WTC11 (cell line): ENCODE measurements around the gene PRR14. TPM values are rescaled to one million over a fixed set of nuclear protein-coding genes. Genes with fewer than 3 reads are reported as not detected.

Experiments
- ATAC-seq: fragments of 200-7000 bp; cut with Tn5 transposase; 2 replicates; pipeline ENCODE4 v1.10.0; 2021; ENCODE audit warnings: mild to moderate bottlenecking, moderate library complexity
- CTCF ChIA-PET: fragments of 300-600 bp; sonication (Branson Sonifier 250); formaldehyde crosslinking; loops from one replicate; lab custom pipeline; 2021; ENCODE audit warnings: antibody characterized with exemption; lab: Charles Lee
- POLR2A ChIA-PET: fragments of 350-600 bp; sonication (Branson Sonifier 250); formaldehyde crosslinking; loops from one replicate; lab custom pipeline; 2021; ENCODE audit warnings: antibody characterized with exemption; lab: Charles Lee
- DNase-seq: peaks from one replicate; pipeline ENCODE4 v3.0.0; 2021; ENCODE audit warnings: low spot score
- H3K27ac Mint-ChIP-seq: 2 replicates; pipeline ENCODE4 v1.8.0; 2021; ENCODE audit warnings: mixed read lengths
- H3K27me3 Mint-ChIP-seq: 2 replicates; pipeline ENCODE4 v1.8.0; 2021; ENCODE audit warnings: low read depth, mild to moderate bottlenecking, moderate library complexity, mixed read lengths
- H3K36me3 Mint-ChIP-seq: 2 replicates; pipeline ENCODE4 v1.8.0; 2021; ENCODE audit warnings: mixed read lengths
- H3K4me1 Mint-ChIP-seq: 2 replicates; pipeline ENCODE4 v1.8.0; 2022; ENCODE audit warnings: mixed read lengths
- H3K4me3 Mint-ChIP-seq: 2 replicates; pipeline ENCODE4 v1.8.0; 2021; ENCODE audit warnings: mild to moderate bottlenecking, moderate library complexity, mixed read lengths
- H3K9me3 Mint-ChIP-seq: 2 replicates; pipeline ENCODE4 v1.8.0; 2021; ENCODE audit warnings: mixed read lengths
- CBFB ChIP-seq: sonication (generic); formaldehyde crosslinking; IDR thresholded peaks from 2 replicates; pipeline ENCODE4 v1.8.1; 2022; ENCODE audit warnings: mild to moderate bottlenecking, low read depth, missing genetic modification reagents
- CTCF ChIP-seq: fragments of 200-600 bp; IDR thresholded peaks from 2 replicates; pipeline ENCODE4 v1.8.0; 2022; ENCODE audit warnings: antibody characterized with exemption
- ERG ChIP-seq: fragments of 250-450 bp; sonication (Bioruptor Pico); IDR thresholded peaks from 2 replicates; pipeline ENCODE4 v1.8.0; 2021; ENCODE audit warnings: mild to moderate bottlenecking
- JAZF1 ChIP-seq: fragments of 250-450 bp; sonication (Bioruptor Pico); IDR thresholded peaks from 2 replicates; pipeline ENCODE4 v1.9.0; 2021; ENCODE audit warnings: moderate library complexity, mild to moderate bottlenecking, inconsistent platforms
- NFE2L1 ChIP-seq: sonication (generic); formaldehyde crosslinking; IDR thresholded peaks from 2 replicates; pipeline ENCODE4 v1.8.1; 2023; ENCODE audit warnings: missing genetic modification reagents
- NR1H2 ChIP-seq: sonication (generic); formaldehyde crosslinking; IDR thresholded peaks from 2 replicates; pipeline ENCODE4 v1.9.0; 2021; ENCODE audit warnings: mild to moderate bottlenecking, moderate library complexity, missing genetic modification reagents
- NR2C2 ChIP-seq: sonication (generic); formaldehyde crosslinking; IDR thresholded peaks from 2 replicates; pipeline ENCODE4 v1.8.0; 2022; ENCODE audit warnings: mild to moderate bottlenecking, missing genetic modification reagents
- PREB ChIP-seq: sonication (generic); formaldehyde crosslinking; IDR thresholded peaks from 2 replicates; pipeline ENCODE4 v1.8.1; 2022; ENCODE audit warnings: mild to moderate bottlenecking, missing genetic modification reagents, moderate library complexity, borderline replicate concordance
- RORB ChIP-seq: fragments of 250-450 bp; sonication (Bioruptor Pico); IDR thresholded peaks from 2 replicates; pipeline ENCODE4 v1.9.0; 2021; ENCODE audit warnings: mild to moderate bottlenecking
- TCF7 ChIP-seq: sonication (generic); formaldehyde crosslinking; IDR thresholded peaks from 2 replicates; pipeline ENCODE4 v1.8.0; 2022; ENCODE audit warnings: mild to moderate bottlenecking, low read depth, missing genetic modification reagents, moderate library complexity
- TEAD1 ChIP-seq: sonication (generic); formaldehyde crosslinking; IDR thresholded peaks from 2 replicates; pipeline ENCODE4 v1.8.0; 2022; ENCODE audit warnings: mild to moderate bottlenecking, missing genetic modification reagents
- TEAD4 ChIP-seq: sonication (generic); formaldehyde crosslinking; IDR thresholded peaks from 2 replicates; pipeline ENCODE4 v1.8.0; 2022; ENCODE audit warnings: mild to moderate bottlenecking, missing genetic modification reagents
- ZNF138 ChIP-seq: sonication (generic); formaldehyde crosslinking; conservative IDR thresholded peaks from 2 replicates; pipeline ENCODE4 v1.8.1; 2022; ENCODE audit warnings: mild to moderate bottlenecking, moderate library complexity, missing genetic modification reagents
- total RNA-seq: library from RNA; stranded (reverse); gene quantifications from 3 replicates; pipeline ENCODE4 v1.2.3, GENCODE V29; 2021
- TF ChIP-seq, protein P1 (sequence below): sonication (generic); formaldehyde crosslinking; IDR thresholded peaks from 2 replicates; pipeline ENCODE4 v1.8.1; 2022; ENCODE audit warnings: low read depth, mild to moderate bottlenecking, moderate library complexity, missing genetic modification reagents, borderline replicate concordance
- TF ChIP-seq, protein P2 (sequence below): fragments of 250-450 bp; sonication (Bioruptor Pico); IDR thresholded peaks from 2 replicates; pipeline ENCODE4 v1.9.0; 2021; ENCODE audit warnings: mild to moderate bottlenecking, borderline replicate concordance
- TF ChIP-seq, protein P3 (sequence below): sonication (generic); formaldehyde crosslinking; IDR thresholded peaks from 2 replicates; pipeline ENCODE4 v1.8.1; 2023; ENCODE audit warnings: mild to moderate bottlenecking, missing genetic modification reagents, borderline replicate concordance
- TF ChIP-seq, protein P4 (sequence below): fragments of 250-450 bp; sonication (Bioruptor Pico); IDR thresholded peaks from 2 replicates; pipeline ENCODE4 v2.1.2; 2022; ENCODE audit warnings: mild to moderate bottlenecking, moderate library complexity

Gene PRR14
- total RNA-seq, 1 experiment from 2014 or later = 21.9 TPM

GRCh38 chr16:30664616-30665109 lies 13.9 kb downstream of the PRR14 start (continued):
- TF ChIP-seq NFE2L1 (CRISPR knock-in tag) = no peak

DNA sequence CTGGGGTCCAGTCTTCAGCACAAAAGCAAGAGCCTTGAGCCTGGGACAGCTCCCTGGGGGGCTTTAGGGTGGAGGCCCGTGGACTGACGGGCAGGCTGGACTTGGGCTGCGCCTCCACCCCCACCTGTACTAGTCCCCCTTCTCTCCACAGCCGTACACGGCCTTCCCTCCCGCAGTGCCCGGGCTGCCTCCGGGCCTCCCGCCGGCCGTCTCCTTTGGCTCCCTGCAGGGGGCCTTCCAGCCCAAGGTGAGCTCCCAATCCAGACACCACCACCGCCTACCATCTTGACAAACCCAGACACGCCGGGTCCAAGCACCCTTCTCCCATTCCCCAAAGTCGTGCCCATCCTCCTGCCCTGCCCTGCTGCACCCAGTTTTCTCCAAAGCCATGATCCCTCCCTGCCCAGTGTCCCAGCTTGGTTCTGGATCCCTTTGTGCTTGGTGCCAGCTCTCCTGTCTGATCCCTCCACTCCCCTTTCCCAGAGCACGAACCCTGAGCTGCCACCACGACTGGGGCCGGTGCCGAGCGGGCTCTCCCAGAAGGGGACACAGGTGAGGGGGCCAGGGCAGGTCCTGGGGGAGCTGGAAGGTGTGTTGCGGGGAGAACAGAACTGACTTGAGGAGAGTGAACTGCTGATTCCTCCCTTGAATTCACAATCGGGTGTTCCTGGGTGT lies 14.5 kb downstream of the PRR14 start:
- no peak overlapping the region for H3K4me3 Mint-ChIP-seq
- DNase-seq (no peak), ATAC-seq (no peak)
- H3K36me3 Mint-ChIP-seq = peaks cover 34% of the 10 kb centered on the region
- peaks cover 4% of the 10 kb centered on the region; the same call in 1 of the 2 replicates for H3K4me1 Mint-ChIP-seq
- no peaks in the 10 kb centered on the region for H3K9me3 Mint-ChIP-seq
- H3K27me3 Mint-ChIP-seq = peaks cover 83% of the 10 kb centered on the region
- TF ChIP-seq PREB (CRISPR knock-in tag) (no peak), ERG (CRISPR knock-in tag) (no peak), TCF7 (CRISPR knock-in tag) (no peak), NR2C2 (CRISPR knock-in tag) (no peak), JAZF1 (CRISPR knock-in tag) (no peak), RORB (CRISPR knock-in tag) (no peak), TEAD4 (CRISPR knock-in tag) (no peak), NR1H2 (no peak), TEAD1 (CRISPR knock-in tag) (no peak), CTCF (no peak), CBFB (no peak), ZNF138 (CRISPR knock-in tag) (no peak)
- TF ChIP-seq, protein P1, sequence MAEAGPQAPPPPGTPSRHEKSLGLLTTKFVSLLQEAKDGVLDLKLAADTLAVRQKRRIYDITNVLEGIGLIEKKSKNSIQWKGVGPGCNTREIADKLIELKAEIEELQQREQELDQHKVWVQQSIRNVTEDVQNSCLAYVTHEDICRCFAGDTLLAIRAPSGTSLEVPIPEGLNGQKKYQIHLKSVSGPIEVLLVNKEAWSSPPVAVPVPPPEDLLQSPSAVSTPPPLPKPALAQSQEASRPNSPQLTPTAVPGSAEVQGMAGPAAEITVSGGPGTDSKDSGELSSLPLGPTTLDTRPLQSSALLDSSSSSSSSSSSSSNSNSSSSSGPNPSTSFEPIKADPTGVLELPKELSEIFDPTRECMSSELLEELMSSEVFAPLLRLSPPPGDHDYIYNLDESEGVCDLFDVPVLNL = no peak
- TF ChIP-seq, protein P2, sequence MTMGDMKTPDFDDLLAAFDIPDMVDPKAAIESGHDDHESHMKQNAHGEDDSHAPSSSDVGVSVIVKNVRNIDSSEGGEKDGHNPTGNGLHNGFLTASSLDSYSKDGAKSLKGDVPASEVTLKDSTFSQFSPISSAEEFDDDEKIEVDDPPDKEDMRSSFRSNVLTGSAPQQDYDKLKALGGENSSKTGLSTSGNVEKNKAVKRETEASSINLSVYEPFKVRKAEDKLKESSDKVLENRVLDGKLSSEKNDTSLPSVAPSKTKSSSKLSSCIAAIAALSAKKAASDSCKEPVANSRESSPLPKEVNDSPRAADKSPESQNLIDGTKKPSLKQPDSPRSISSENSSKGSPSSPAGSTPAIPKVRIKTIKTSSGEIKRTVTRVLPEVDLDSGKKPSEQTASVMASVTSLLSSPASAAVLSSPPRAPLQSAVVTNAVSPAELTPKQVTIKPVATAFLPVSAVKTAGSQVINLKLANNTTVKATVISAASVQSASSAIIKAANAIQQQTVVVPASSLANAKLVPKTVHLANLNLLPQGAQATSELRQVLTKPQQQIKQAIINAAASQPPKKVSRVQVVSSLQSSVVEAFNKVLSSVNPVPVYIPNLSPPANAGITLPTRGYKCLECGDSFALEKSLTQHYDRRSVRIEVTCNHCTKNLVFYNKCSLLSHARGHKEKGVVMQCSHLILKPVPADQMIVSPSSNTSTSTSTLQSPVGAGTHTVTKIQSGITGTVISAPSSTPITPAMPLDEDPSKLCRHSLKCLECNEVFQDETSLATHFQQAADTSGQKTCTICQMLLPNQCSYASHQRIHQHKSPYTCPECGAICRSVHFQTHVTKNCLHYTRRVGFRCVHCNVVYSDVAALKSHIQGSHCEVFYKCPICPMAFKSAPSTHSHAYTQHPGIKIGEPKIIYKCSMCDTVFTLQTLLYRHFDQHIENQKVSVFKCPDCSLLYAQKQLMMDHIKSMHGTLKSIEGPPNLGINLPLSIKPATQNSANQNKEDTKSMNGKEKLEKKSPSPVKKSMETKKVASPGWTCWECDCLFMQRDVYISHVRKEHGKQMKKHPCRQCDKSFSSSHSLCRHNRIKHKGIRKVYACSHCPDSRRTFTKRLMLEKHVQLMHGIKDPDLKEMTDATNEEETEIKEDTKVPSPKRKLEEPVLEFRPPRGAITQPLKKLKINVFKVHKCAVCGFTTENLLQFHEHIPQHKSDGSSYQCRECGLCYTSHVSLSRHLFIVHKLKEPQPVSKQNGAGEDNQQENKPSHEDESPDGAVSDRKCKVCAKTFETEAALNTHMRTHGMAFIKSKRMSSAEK = no peak
- TF ChIP-seq, protein P3, sequence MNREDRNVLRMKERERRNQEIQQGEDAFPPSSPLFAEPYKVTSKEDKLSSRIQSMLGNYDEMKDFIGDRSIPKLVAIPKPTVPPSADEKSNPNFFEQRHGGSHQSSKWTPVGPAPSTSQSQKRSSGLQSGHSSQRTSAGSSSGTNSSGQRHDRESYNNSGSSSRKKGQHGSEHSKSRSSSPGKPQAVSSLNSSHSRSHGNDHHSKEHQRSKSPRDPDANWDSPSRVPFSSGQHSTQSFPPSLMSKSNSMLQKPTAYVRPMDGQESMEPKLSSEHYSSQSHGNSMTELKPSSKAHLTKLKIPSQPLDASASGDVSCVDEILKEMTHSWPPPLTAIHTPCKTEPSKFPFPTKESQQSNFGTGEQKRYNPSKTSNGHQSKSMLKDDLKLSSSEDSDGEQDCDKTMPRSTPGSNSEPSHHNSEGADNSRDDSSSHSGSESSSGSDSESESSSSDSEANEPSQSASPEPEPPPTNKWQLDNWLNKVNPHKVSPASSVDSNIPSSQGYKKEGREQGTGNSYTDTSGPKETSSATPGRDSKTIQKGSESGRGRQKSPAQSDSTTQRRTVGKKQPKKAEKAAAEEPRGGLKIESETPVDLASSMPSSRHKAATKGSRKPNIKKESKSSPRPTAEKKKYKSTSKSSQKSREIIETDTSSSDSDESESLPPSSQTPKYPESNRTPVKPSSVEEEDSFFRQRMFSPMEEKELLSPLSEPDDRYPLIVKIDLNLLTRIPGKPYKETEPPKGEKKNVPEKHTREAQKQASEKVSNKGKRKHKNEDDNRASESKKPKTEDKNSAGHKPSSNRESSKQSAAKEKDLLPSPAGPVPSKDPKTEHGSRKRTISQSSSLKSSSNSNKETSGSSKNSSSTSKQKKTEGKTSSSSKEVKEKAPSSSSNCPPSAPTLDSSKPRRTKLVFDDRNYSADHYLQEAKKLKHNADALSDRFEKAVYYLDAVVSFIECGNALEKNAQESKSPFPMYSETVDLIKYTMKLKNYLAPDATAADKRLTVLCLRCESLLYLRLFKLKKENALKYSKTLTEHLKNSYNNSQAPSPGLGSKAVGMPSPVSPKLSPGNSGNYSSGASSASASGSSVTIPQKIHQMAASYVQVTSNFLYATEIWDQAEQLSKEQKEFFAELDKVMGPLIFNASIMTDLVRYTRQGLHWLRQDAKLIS (CRISPR knock-in tag) = no peak
- TF ChIP-seq, protein P4, sequence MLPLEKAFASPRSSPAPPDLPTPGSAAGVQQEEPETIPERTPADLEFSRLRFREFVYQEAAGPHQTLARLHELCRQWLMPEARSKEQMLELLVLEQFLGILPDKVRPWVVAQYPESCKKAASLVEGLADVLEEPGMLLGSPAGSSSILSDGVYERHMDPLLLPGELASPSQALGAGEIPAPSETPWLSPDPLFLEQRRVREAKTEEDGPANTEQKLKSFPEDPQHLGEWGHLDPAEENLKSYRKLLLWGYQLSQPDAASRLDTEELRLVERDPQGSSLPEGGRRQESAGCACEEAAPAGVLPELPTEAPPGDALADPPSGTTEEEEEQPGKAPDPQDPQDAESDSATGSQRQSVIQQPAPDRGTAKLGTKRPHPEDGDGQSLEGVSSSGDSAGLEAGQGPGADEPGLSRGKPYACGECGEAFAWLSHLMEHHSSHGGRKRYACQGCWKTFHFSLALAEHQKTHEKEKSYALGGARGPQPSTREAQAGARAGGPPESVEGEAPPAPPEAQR = no peak
- no peak overlapping the region for H3K27ac Mint-ChIP-seq
- ChIA-PET POLR2A (no interaction called here), CTCF (interaction anchor here (0.6 to 1.5 kb wide), 3 partner anchors 29 to 553 kb away, joined by 3 to 7 read pairs (median 4); no protein-coding TSS in a partner anchor)
